A673 (cell line): Measurements from ENCODE around the gene CMTM6.

Source experiments
- EZH2 ChIP-seq: fragments of 200-600 bp; sonication (generic); IDR thresholded peaks from 2 replicates; pipeline ENCODE4 v1.6.1; 2017; ENCODE audit warnings: borderline replicate concordance, low read depth, mild to moderate bottlenecking, mixed read lengths, antibody characterized with exemption, low read length; ENCODE audit not compliant: poor library complexity, severe bottlenecking
- TF ChIP-seq, protein P1 (sequence below): fragments of 300-800, 200-600 bp; sonication (generic); conservative IDR thresholded peaks from 2 replicates; pipeline ENCODE4 v1.5.1; 2017; ENCODE audit warnings: low read depth, mild to moderate bottlenecking, antibody characterized with exemption, low read length, moderate library complexity, mixed read lengths

DNA sequence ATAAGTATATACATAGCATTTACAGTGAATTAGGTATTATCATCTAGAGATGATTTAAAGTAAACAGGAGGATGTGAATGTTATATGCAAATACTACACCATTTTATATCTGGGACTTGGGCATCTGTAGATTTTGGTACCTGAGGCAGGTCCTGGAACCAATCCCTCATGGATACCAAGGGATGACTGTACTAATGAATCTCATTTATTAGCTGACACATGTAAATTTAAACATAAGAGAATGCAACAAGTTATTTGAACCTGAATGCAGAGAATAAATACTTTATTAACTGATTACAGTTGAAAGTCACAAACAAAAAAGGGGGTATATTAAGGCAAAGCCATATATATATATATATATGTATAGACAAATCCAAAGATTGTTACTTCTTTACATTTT is 23.1 kb upstream of the CMTM6 start:
- TF ChIP-seq, protein P1, sequence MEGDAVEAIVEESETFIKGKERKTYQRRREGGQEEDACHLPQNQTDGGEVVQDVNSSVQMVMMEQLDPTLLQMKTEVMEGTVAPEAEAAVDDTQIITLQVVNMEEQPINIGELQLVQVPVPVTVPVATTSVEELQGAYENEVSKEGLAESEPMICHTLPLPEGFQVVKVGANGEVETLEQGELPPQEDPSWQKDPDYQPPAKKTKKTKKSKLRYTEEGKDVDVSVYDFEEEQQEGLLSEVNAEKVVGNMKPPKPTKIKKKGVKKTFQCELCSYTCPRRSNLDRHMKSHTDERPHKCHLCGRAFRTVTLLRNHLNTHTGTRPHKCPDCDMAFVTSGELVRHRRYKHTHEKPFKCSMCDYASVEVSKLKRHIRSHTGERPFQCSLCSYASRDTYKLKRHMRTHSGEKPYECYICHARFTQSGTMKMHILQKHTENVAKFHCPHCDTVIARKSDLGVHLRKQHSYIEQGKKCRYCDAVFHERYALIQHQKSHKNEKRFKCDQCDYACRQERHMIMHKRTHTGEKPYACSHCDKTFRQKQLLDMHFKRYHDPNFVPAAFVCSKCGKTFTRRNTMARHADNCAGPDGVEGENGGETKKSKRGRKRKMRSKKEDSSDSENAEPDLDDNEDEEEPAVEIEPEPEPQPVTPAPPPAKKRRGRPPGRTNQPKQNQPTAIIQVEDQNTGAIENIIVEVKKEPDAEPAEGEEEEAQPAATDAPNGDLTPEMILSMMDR: no peak
- TF ChIP-seq EZH2: no peak
